Panc1 (cell line): ENCODE data around the gene SNTA1. TPM values are rescaled to one million over a fixed set of nuclear protein-coding genes. Genes with fewer than 3 reads are reported as not detected.
"Not testable (repeated sequence)": the region's sequence is repeated elsewhere in the genome, so short reads cannot be mapped to it uniquely, and the experiment has no call there.

Experiments used
- ATAC-seq: fragments of 200-7000 bp; cut with Tn5 transposase; 2 replicates; pipeline ENCODE4 v1.9.1; 2020; ENCODE audit warnings: mild to moderate bottlenecking, moderate library complexity
- BruUV-seq: library from RNA; stranded (reverse); fragments of 400-500 nt; replicated peaks from 2 replicates; lab custom pipeline; 2021; lab: Mats Ljungman, UMichigan
- CTCF ChIA-PET: fragments of 300-600 bp; sonication (Branson Sonifier 250); formaldehyde crosslinking; loops from one replicate; lab custom pipeline; 2022; ENCODE audit warnings: antibody characterized with exemption; lab: Charles Lee
- POLR2A ChIA-PET: fragments of 300-600 bp; sonication (Branson Sonifier 250); formaldehyde crosslinking; loops from one replicate; lab custom pipeline; 2022; ENCODE audit warnings: antibody characterized with exemption; lab: Charles Lee
- DNase-seq: peaks from one replicate; pipeline ENCODE4 v3.0.0-alpha.2; 2010; ENCODE audit warnings: low read depth, low spot score
- H3K27ac ChIP-seq: 2 replicates; pipeline ENCODE4 v1.5.1; 2011; ENCODE audit warnings: mild to moderate bottlenecking, low read length, inconsistent platforms
- H3K27me3 ChIP-seq: fragments of 200-500 bp; sonication (Bioruptor generic); 2 replicates; pipeline ENCODE4 v1.6.0; 2014; ENCODE audit warnings: low read length, inconsistent platforms; ENCODE audit not compliant: control insufficient read depth, insufficient read depth
- H3K36me3 ChIP-seq: fragments of 200-500 bp; sonication (Bioruptor generic); 2 replicates; pipeline ENCODE4 v1.5.1; 2014; ENCODE audit warnings: inconsistent platforms, mild to moderate bottlenecking, low read length, moderate library complexity; ENCODE audit not compliant: control insufficient read depth, insufficient read depth
- H3K4me1 ChIP-seq: 2 replicates; pipeline ENCODE4 v1.5.1; 2011; ENCODE audit warnings: inconsistent platforms, mild to moderate bottlenecking, low read length, moderate library complexity; ENCODE audit not compliant: control insufficient read depth, insufficient read depth
- H3K4me3 ChIP-seq, 2 experiments: 2 replicates each; pipeline ENCODE4 v1.5.1; 2011 to 2012; ENCODE audit warnings: low read depth in 2 of 2, low read length in 2 of 2, mild to moderate bottlenecking in 2 of 2, inconsistent platforms in 1 of 2, moderate library complexity in 1 of 2
- H3K9me3 ChIP-seq: fragments of 200-500 bp; sonication (Bioruptor generic); 2 replicates; pipeline ENCODE4 v1.5.1; 2014; ENCODE audit warnings: low read depth, mild to moderate bottlenecking, inconsistent platforms, low read length, moderate library complexity; ENCODE audit not compliant: control insufficient read depth, insufficient read depth
- CTCF ChIP-seq: fragments of 450-650 bp; IDR thresholded peaks from 2 replicates; pipeline ENCODE4 v1.5.1; 2017; ENCODE audit warnings: mild to moderate bottlenecking
- POLR2AphosphoS5 ChIP-seq: IDR thresholded peaks from 2 replicates; pipeline ENCODE4 v1.6.1; 2012; ENCODE audit warnings: mild to moderate bottlenecking, low read depth, low read length, moderate library complexity
- REST ChIP-seq, 2 experiments: IDR thresholded peaks; 2 replicates each; pipeline ENCODE4 v1.6.1; 2011 to 2012; ENCODE audit warnings: low read depth in 2 of 2, control low read depth in 1 of 2, low read length in 1 of 2, mild to moderate bottlenecking in 1 of 2, moderate library complexity in 1 of 2; ENCODE audit not compliant: insufficient read depth in 1 of 2
- SIN3A ChIP-seq: IDR thresholded peaks from 2 replicates; pipeline ENCODE4 v1.6.1; 2012; ENCODE audit warnings: low read depth, mild to moderate bottlenecking, low read length, moderate library complexity, borderline replicate concordance; ENCODE audit not compliant: insufficient read depth
- TCF7L2 ChIP-seq: IDR thresholded peaks from 2 replicates; pipeline ENCODE4 v1.6.1; 2011; ENCODE audit warnings: mild to moderate bottlenecking, low read depth, low read length, inconsistent platforms
- in situ Hi-C: cut with HindIII; loops from 2 replicates; pipeline ENCODE4 v1.10.0; 2016; ENCODE audit warnings: low sequenced_read_pairs, low pct_unique_long_range_greater_than_20kb
- intact Hi-C: fragments of 100-400 bp; cut with micrococcal nuclease; formaldehyde crosslinking; loops from one replicate; pipeline ENCODE4 v1.10.0; 2022; ENCODE audit not compliant: unreplicated experiment
- total RNA-seq: library from RNA; stranded (reverse); gene quantifications from one replicate; pipeline ENCODE4 v1.2.1, GENCODE V29; 2021; ENCODE audit not compliant: unreplicated experiment

Gene SNTA1
- total RNA-seq, 1 experiment from 2014 or later, result 12.0 TPM

- POLR2A ChIA-PET, result interaction anchor here (0.6 kb wide), 1 partner anchor 235 kb away, joined by 3 read pairs; no protein-coding TSS in a partner anchor
- CTCF ChIA-PET, result no interaction called here
- BruUV-seq, result no TSS peak
- in situ Hi-C loops (no loop called here), intact Hi-C loops (no loop called here)
- DNase-seq (no peak), ATAC-seq (no peak)
- no peak overlapping the region for H3K27ac ChIP-seq
- H3K27me3 ChIP-seq, result no peaks in the 10 kb centered on the region
- no peaks in the 10 kb centered on the region for H3K9me3 ChIP-seq
- H3K4me3 ChIP-seq, result no peak overlapping the region
- TF ChIP-seq TCF7L2, result no peak
- TF ChIP-seq SIN3A, result no peak
- no peak for TF ChIP-seq POLR2AphosphoS5
- no peak for TF ChIP-seq REST (IDR thresholded peaks at IDR 0.05; ENCODE audit: insufficient read depth in 1 of 2, low read depth in 2 of 2, low read length in 1 of 2)
- no peak for TF ChIP-seq CTCF
- no peaks in the 10 kb centered on the region for H3K36me3 ChIP-seq
- peaks cover 4% of the 10 kb centered on the region; the same call in 1 of the 2 replicates for H3K4me1 ChIP-seq
These were observed 44.6 kb upstream of the SNTA1 start for GRCh38 chr20:33488201-33488600.

GRCh38 chr20:33483186-33483585 is 39.6 kb upstream of the SNTA1 start:
- in situ Hi-C loops, H3K9me3 ChIP-seq, CTCF ChIA-PET, BruUV-seq, H3K36me3 ChIP-seq, H3K27me3 ChIP-seq, POLR2A ChIA-PET, H3K27ac ChIP-seq, DNase-seq, H3K4me3 ChIP-seq, H3K4me1 ChIP-seq, ATAC-seq, intact Hi-C loops: not testable (repeated sequence)

GRCh38 chr20:33482581-33482980 is 39.0 kb upstream of the SNTA1 start:
- Histone ChIP-seq H3K36me3 (no peaks in the 10 kb centered on the region), H3K4me3 (no peak overlapping the region), H3K4me1 (no peaks in the 10 kb centered on the region), H3K27me3 (no peaks in the 10 kb centered on the region), H3K27ac (no peak overlapping the region), H3K9me3 (no peaks in the 10 kb centered on the region)
- no peak for TF ChIP-seq SIN3A
- TF ChIP-seq REST (IDR thresholded peaks at IDR 0.05; ENCODE audit: insufficient read depth in 1 of 2, low read depth in 2 of 2, low read length in 1 of 2), result no peak
- no peak for TF ChIP-seq CTCF
- TF ChIP-seq POLR2AphosphoS5, result no peak
- no peak for TF ChIP-seq TCF7L2
- BruUV-seq, result no TSS peak
- DNase-seq, result no peak
- intact Hi-C loops (no loop called here), in situ Hi-C loops (no loop called here)
- ChIA-PET CTCF (no interaction called here), POLR2A (no interaction called here)
- no peak for ATAC-seq
